Right renal cortex interstitium (tissue), 3 donors: ENCODE measurements around the gene GFRA1. TPM values are rescaled to one million over a fixed set of nuclear protein-coding genes. Genes with fewer than 3 reads are reported as not detected.

Experiments used
- DNase-seq, 3 donors: peaks; one replicate each; pipeline ENCODE4 v3.0.0-alpha.2; 2013; ENCODE audit warnings: low read depth in 3 of 3, low spot score in 2 of 3
- polyA plus RNA-seq, 3 donors: library from polyadenylated mRNA; unstranded; fragments of 120-200 nt; gene quantifications; one replicate each; pipeline ENCODE4 v1.2.1, GENCODE V29; 2013; ENCODE audit not compliant: insufficient read length in 3 of 3

The GFRA1 gene
- polyA plus RNA-seq, 3 donors, result 20.8 to 32.3 (median 22.5) TPM

DNA sequence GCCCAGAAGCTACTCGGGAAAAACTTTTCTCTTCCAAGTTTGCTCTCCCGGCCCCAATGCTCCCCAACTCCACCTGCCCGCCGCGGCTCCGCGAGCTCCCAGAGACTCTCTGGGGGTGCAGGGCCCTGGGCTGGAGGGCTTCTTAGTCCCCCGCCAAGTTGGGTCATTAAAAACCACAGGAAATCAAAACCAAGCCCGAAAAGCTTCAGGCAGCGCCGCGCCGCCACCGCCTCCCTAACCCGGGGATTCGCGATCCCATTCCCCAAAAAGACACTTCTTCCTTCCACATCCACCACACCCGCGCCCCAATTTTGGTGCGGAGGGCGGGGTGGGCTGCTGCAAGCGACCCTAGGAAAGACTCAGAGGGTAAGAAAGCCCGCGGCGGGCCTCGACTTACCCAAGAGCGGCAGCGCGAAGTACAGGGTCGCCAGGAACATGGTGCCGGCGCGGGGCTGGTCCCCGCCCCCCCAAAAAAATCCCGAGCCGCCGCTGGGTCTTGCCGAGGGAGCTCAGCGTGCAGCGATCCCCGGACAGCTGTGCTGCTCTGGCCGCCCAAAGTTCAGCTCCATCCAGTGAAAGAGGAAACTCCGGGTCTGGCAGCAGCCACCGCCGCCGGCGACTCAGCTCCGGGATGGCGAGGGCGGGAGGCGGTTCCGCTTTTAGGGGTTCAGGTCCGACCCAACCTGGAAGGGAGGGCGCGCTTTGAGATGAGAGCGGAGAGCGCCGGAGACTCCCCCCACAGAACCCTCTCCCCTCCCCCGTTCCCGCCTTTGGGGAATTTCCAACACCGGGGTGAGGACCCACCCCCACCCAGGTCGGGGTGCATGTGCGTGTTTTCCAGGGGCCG lies 1.2 kb downstream of the GFRA1 start:
- DNase-seq, result no peak

DNA sequence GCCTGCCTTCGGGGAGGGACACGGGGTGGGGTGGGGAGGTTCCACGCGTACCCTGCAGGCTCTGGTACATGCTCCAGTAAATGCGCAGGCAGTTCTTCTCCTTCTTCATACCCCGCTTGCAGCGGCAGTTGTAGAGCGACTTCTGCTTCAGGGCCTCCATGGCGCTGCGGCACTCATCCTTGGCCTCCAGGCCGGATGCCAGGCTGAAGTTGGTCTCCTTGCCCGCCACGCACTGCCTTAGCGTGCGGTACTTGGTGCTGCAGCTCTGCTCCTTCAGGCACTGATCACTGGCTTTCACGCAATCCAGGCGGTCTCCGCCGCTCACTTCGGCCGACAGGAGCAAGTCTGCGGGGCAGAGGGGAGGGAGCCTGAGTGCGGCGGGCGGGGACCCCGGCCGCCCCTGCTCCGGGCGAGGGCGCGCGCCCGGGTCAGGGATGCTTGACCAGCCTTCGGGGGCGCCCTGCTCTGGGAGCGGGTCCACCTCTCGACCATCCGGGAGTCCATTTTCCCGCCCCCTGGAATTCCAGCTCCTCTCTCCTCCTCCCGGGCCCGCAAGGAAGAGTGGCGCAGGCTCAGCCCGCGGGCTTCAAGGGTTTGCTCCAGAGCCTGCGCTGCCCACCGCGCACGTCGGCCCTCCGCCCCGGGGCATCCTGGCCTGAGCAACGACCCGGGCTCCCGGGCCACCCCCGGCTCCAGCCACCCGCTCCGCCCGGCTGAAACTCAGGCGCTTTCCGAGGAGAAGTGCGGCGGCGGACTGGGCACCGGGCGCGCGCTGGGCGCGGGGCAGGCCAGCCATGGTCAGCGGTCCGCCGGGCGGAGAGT lies 2.0 kb downstream of the GFRA1 start:
- no peak for DNase-seq

DNA sequence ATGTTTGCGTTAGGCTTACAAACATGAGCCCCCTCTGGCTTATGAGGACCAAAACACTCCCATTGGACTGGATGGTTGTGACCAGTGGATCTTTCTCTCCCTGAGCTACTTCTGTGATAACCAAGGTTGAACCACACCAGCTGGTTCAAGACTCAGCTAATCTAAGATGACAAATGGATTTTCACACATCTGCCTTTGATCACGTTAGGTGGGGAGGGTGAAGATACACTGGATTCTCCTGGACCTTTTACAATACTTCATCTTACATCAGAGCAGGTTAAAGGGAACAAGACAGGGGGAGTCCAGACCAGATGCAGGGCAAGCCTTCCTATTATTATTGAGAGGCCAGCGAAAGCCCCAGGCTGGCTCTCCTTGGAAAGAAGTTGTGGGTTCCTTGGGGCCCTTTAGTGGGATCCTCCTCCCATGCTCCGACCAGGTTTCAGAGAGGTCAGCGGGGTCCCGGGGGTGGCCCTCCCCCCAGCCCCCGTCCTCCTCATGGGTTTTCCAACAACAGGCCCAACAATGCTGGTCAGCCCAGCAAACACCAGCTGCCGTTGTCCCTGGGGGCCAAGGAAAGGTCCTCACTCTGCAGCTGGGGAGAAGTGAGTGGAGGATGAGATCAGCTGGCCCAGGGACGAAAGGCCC lies 2.8 kb downstream of the GFRA1 start:
- DNase-seq, result no peak

DNA sequence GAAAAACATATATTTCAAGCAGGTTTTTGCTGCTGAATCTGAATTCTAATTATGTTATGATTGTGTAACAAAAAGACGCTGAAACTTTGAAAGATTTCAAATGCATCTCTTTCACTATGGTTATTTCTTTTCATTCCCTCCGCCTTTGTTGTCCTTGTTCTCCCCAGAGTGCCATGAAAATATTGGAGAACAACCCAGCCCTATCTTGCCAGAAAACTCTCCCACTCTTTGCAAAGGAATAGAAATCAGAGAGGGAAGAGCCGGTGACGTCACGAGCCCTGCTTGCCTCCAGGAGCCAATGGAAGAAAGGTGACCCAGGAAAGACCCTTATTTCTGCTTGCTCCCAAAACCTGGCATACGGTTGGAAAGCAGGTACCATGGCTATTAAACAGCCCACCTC lies 3.4 kb downstream of the GFRA1 start:
- DNase-seq, result no peak

DNA sequence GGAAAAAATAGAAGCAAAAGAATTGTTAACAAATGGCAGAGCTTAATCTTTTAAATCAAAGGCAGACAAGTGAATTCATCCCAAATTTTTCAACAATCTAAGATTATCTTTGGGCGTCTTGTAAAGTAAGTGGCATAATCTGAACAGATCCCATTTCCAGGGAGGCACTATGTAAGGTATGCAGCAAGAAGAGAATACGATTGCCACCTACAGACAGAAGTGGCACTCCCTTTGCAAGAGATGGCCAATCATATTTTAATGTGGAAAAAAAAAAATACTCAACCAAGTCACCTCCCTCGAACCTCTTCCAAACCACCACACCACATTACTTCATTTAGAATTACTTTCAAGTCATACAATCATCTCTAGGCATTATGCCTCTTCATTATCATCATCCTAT lies 4.0 kb downstream of the GFRA1 start:
- DNase-seq, result no peak

DNA sequence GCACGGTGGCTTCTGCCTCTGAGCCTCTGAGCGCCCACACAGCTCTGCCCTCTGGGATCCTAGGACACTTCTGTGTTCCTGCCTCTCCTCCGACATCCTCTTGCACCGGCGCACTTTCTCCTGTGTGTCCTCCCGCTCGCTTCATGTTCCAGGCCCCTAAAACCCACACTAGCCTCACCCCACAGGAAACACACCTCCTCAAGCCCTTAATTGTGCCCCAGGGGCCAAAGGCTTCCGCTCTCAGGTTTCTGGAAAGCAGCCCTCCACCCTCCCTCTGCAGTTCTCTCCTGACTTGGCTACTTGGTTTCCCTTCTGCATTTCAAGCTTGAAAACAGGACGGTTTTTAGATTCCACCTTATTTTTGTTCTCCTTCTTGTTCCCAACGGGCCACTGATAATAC lies 7.3 kb downstream of the GFRA1 start:
- no peak for DNase-seq

DNA sequence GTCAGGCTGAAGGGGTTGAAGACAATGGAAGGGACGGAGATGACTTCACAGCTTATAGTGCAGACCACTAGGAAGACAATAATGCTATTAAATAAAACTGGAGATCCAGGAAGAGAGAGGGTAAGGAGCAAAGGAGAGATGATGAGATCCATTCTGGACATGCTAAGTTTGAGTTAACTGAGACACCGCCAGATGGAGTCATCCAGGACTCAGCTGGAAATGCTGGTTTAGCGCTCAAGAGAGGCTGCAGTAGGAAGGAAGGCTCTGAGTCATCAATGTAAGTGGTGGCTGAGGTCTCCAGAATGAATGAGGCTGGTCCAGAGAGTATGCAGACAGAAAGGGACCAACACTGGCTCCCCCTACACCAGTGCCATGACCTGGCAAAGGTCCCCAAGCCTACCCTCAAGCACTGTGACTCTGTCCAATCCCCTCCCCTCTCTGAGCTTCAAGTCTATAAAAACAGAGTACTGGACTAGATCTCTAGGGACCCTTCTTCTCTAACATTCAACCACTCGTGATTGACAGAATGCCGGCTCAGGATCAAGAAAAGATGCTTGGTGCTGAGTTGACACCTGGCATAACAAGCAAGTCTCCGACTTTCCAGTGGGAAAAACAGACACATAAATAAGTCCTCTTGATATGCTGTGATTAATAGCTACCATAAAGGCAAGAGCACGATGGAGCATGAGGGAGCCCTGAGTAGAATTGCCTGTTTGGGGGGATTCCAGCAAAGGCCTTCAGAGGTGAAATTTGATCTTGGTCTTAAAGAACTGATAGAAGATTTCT lies 8.9 kb downstream of the GFRA1 start:
- no peak for DNase-seq

DNA sequence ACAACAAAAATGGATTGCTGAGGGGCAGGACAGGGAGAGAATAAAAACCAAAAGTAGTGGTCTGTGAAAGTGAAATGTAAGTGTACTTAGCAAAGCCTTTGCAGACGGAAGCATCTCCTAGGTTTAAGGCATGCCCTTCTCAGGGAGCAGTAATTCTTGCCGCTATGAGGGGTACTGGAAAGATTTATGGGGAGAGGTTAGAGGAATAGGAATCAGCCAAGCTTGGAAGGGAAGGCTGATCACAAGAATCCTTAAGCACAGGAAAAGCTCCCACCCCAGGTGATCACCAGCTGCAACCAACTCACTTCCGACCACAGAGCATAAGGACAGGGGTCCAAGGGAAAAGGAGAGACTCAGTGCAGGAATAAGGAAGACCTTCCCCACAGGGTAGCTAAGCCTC lies 10.3 kb downstream of the GFRA1 start:
- DNase-seq, result no peak

DNA sequence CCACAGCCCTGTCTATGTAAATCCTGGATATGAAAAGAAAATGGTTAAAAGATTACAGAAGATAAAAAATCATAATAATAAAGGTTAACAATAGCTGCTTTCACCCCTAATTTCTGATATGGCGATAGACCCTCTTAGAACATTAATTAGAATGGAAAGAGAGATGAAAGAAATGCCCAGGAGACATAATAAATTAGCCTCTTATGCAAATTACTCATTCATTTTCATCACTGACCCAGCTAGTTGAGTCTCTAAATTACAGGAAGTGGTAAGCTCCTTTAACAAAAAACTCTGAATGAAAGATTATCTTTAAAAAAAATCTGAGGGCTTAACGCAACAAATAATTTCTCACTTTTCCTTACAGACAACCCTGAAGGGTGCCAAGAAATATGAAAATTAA lies 12.4 kb downstream of the GFRA1 start:
- DNase-seq, result no peak

DNA sequence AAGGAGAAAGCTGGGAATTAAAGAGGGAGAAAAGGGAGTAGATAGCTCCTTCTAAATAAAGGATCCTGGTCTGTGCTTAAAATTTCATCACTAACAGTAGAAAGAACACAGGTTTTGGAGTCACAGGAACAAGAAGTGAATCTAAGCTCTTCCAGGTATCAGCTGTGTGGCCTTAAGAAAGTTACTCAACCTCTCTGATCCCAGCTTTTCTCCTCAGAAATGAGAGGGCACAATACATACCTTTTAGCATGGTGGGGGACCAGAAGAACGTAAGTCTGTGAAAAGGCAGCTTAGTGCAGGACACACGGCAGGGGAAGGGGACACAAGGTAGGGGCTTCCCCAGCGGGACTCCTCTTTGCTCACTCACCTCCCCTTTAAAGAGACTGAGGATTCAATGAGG lies 13.4 kb downstream of the GFRA1 start:
- DNase-seq, result no peak

DNA sequence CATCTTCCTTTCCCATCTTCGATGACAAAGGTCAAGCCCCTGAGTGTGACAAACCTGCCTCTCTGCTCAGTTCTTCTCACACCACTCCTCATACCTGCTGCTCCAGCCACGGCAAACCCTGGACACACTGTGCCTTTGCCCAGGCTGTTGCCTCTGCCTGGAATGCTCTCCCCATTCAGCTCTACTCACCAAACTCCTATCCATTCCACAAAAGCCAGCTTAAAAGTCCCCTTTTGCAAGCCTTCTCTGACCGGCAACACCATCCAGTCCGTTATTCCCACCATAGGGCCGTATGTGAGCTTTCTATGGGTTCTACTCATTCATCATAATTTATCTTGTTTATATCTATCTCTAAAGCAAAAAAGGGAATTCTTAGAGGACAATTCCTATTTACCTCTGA lies 15.2 kb downstream of the GFRA1 start:
- DNase-seq, result no peak

DNA sequence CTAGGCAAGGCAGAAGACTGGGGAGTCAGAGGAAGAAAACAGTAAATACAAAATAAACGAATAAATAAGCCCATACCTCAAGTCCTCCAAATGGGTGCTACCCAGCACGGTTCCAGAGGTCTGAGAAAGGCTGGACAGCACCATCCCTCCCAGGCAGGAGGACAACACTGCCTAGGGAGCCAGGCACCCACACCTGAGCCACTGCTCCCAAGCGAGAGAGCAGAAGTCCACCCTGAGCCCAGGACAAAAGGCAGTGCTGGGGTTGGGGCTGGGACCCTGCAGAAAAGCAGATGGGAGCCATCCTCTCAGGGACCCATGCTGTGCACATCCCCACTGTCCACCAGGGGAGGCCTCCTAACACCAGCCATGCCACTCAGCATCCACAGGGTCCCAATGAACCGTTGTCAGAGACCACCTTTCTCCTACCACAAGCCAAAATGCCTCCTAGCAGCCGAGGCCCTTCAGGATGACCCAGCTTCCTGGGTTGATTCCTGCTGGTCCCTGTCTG lies 16.2 kb downstream of the GFRA1 start:
- DNase-seq, result no peak

DNA sequence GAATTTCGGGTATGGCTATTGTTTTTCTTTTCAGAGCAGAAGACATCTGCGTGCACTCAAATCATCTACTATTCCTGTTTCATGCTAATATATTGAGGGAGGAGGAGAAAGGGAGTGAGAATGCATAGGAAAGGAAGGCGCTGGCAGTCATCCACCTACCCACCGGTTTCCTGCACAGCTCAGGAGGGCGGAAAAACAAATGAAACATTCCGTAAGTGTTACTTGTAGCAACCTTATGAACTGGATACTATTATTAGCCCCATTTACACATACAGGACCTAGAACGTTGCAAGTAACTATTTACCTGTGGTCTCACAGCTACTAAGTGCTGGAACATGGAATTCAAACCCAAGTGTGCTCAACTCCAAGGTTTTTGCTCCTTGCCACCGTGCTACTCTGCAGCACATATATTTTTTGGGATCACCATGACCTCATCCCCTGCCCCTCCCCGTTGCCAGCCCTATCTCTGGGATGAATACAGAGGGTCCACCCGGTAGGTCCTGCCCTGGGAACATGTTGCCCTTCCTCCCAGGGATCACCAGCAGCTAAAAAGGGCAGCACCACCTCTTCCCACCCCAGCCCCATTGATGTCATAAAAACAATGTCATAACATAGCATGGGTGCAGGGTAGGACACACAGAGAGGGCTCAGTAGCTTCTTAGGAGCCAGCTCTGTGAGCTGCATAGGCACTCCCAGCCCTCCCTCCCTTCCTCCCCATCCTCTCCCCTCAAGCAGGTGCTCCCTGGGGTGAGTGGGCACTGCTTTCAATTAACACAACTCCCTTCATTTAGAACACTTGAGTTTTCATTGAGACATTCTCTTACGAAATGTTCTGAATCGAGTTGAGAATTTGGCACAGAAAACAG lies 16.9 kb downstream of the GFRA1 start:
- no peak for DNase-seq

DNA sequence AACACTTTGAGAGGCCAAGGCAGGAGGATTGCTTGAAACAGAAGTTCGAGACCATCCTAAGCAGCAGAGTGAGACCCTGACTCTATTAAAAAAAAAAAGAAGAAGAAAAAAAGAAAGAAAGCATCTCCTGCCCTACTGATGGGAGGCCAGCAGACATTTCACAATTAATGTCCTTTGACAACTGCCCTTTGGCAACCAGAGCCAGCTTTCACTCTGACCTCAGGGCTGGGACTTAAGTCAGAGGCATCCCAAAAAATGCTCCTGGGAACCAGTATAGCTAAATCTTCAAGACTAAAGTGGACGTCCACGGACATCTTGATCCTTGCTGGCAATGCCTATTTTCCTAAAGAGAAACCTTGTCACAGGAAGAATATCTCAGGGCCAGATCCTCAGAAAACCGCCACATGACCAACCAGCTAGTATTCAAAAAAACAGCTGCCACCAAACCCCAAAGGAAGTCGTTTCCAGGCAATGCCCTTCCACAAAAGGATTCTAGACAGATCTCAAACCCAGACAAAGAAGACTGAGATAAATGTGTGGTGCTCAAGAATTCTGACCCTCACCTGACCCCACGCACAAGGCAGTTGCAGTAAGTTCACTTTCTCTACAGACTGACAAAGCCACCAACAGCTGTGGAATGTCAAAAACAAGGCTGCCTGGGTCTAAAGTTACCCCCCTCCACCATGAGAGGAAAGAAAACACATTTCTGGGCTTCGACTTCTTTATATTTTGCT lies 18.4 kb downstream of the GFRA1 start:
- DNase-seq, result no peak

DNA sequence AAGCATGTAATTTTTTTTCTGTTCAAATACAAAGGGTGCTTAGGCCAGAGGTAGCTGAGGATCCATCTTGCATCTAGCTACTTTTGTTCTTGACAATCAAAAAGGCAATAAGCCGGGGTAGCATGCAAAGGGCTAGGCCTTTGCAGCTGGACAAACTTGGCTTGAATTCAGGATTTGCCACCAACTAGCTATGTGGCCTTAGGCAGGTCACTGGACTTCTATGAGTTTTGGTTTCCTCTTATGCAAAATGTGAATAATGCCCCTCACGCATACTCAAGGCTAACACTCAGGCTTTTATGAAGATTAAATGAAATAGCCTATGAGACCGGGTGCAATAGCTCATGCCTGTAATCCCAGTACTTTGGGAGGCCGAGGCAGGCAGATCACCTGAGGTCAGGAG lies 19.3 kb downstream of the GFRA1 start:
- no peak for DNase-seq

DNA sequence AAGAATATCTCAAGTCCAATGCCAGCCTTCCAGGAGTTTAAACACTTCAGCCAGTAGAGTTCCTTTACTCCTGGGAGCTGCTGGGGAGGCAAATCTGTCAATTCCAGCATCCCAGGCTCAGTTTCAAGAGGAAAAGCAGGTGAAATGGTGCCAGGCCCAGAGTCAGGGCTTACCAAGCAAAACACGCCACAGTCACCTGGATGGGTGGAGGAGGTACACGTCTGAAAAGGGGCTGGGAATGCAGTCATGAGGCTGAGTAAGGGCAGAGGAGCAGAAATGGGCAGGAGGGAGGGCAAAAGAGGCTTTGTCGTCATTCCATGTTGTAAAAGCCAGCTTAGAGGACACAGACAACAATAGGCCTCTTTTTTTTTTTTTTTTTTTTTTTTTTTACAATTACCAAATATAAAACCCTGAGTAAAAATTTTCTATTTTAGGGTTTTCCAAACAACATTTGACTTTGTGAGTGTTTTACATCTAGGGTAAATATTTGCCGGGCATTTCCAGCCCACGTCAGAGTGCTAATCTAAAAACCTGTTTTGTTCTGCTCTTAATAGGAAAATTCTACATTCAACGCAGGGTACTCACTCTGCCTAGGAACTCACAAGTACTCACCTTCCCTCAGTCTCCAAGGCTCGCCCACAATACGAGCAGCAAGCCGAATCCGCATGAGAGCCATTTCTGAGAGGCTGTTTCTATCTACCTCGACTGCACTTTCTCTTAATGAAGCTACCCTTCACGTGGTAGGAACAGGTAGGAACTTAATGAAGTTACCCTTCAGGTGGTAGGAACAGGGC lies 21.2 kb downstream of the GFRA1 start:
- no peak for DNase-seq

DNA sequence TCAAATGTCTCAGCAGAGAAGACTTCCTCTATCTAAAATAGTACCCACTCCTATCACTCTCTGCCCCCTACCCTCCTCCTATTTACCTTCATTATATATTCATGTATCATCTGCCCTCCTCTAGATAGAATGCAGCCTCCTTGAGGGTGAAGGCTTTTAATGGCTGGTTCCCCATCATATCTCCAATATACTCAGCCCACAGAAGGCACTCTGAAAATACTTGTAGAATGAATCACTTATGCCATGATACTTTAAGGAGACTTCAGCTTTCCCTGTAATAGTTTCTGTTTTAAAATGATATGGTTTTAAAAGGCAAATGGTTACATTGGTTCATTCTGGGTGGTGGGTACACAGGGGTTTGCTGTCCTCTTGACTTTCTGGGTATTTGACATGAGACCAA lies 25.3 kb downstream of the GFRA1 start:
- DNase-seq, result no peak

DNA sequence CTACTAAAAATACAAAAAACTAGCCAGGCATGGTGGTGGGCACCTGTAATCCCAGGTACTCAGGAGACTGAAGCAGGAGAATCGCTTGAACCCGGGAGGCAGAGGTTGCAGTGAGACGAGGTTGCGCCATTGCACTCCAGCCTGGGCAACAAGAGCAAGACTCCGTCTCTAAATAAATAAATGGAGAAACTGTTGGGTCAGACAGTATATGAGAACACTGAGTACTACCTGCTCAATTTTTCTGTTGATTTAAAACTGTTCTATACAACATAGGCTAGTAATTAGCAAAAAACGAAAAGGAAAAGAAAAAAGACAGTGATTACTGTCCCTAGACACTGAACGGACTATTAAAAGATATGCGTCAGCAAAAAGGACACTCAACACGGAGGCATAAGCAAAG lies 26.7 kb downstream of the GFRA1 start:
- no peak for DNase-seq
